CD4-positive, alpha-beta T cell treated with Interleukin-15 for 4 hours (primary cell): ENCODE measurements around the gene ANKMY1.

ENCODE experiments used
- DNase-seq: peaks from one replicate; pipeline ENCODE4 v3.0.0-alpha.2; 2020; ENCODE audit warnings: low spot score

The ANKMY1 gene

GRCh38 chr2:240459401-240460252 lies 98.2 kb downstream of the ANKMY1 start:
- DNase-seq = no peak

- DNase-seq = no peak
Measured at GRCh38 chr2:240458900-240459391, 98.8 kb downstream of the ANKMY1 start.

- no peak for DNase-seq
Measured at GRCh38 chr2:240458044-240458899, 99.5 kb downstream of the ANKMY1 start.

- DNase-seq = no peak
Measured at GRCh38 chr2:240457223-240458043, 100.4 kb downstream of the ANKMY1 start.

GRCh38 chr2:240456447-240457222 lies 101.2 kb downstream of the ANKMY1 start:
- DNase-seq = no peak

- no peak for DNase-seq
Measured at GRCh38 chr2:240455647-240456446, 101.9 kb downstream of the ANKMY1 start.

GRCh38 chr2:240455272-240455646 lies 102.5 kb downstream of the ANKMY1 start:
- no peak for DNase-seq

GRCh38 chr2:240454106-240454901 lies 103.5 kb downstream of the ANKMY1 start:
- DNase-seq = no peak

GRCh38 chr2:240453461-240454105 lies 104.2 kb downstream of the ANKMY1 start:
- DNase-seq = no peak

- DNase-seq = no peak
Measured at GRCh38 chr2:240452462-240453256, 105.1 kb downstream of the ANKMY1 start.

GRCh38 chr2:240451791-240452461 lies 105.9 kb downstream of the ANKMY1 start:
- no peak for DNase-seq

GRCh38 chr2:240451108-240451611 lies 106.6 kb downstream of the ANKMY1 start:
- DNase-seq = no peak

- no peak for DNase-seq
Measured at GRCh38 chr2:240450532-240451107, 107.2 kb downstream of the ANKMY1 start.

GRCh38 chr2:240449764-240450531 lies 107.8 kb downstream of the ANKMY1 start:
- DNase-seq = no peak

- DNase-seq = no peak
Measured at GRCh38 chr2:240448387-240449274, 109.2 kb downstream of the ANKMY1 start.
